Measurements from ENCODE around the gene NYAP2.

DNA sequence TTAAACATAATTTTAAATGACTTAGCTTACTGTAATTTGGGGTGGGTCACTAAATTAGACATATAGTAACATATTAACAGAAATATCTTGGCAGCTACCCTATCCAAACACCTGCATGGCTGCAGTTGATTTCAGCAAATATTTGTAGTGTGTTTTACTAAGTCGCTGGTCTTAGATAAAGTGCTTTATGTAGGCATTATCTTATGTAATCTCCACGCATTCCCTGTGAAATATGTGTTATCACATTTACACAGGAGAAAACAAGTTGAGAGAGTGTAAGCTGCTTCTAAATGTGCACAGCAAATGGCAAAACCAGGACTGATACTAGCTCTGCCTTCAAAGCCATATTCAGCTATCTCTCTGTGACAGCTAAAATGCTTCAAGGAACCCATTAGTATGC lies 72.0 kb downstream of the NYAP2 start:
- TF ChIP-seq, protein P1, sequence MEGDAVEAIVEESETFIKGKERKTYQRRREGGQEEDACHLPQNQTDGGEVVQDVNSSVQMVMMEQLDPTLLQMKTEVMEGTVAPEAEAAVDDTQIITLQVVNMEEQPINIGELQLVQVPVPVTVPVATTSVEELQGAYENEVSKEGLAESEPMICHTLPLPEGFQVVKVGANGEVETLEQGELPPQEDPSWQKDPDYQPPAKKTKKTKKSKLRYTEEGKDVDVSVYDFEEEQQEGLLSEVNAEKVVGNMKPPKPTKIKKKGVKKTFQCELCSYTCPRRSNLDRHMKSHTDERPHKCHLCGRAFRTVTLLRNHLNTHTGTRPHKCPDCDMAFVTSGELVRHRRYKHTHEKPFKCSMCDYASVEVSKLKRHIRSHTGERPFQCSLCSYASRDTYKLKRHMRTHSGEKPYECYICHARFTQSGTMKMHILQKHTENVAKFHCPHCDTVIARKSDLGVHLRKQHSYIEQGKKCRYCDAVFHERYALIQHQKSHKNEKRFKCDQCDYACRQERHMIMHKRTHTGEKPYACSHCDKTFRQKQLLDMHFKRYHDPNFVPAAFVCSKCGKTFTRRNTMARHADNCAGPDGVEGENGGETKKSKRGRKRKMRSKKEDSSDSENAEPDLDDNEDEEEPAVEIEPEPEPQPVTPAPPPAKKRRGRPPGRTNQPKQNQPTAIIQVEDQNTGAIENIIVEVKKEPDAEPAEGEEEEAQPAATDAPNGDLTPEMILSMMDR (conservative IDR thresholded peaks at IDR 0.05; ENCODE audit: low read depth, low read length): no peak
- TF ChIP-seq RFX5 (IDR thresholded peaks at IDR 0.05; ENCODE audit: low read depth, low read length) (no peak), MAZ (IDR thresholded peaks at IDR 0.05; ENCODE audit: borderline replicate concordance, low read depth, low read length) (no peak), MXI1 (IDR thresholded peaks at IDR 0.05; ENCODE audit: borderline replicate concordance, low read depth, low read length) (no peak), POLR2A (IDR thresholded peaks at IDR 0.05; ENCODE audit: low read depth, low read length) (no peak), CEBPB (IDR thresholded peaks at IDR 0.05; ENCODE audit: low read depth, low read length) (no peak), RCOR1 (IDR thresholded peaks at IDR 0.05; ENCODE audit: insufficient replicate concordance, low read length) (no peak), FOS (IDR thresholded peaks at IDR 0.05; ENCODE audit: low read depth, low read length) (no peak), NFE2L2 (IDR thresholded peaks at IDR 0.05; ENCODE audit: low read depth, low read length) (no peak)
- TF ChIP-seq, protein P2, sequence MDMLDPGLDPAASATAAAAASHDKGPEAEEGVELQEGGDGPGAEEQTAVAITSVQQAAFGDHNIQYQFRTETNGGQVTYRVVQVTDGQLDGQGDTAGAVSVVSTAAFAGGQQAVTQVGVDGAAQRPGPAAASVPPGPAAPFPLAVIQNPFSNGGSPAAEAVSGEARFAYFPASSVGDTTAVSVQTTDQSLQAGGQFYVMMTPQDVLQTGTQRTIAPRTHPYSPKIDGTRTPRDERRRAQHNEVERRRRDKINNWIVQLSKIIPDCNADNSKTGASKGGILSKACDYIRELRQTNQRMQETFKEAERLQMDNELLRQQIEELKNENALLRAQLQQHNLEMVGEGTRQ (IDR thresholded peaks at IDR 0.05; ENCODE audit: low read depth, low read length): no peak
